ENCODE results near the gene DISP3.

DNA sequence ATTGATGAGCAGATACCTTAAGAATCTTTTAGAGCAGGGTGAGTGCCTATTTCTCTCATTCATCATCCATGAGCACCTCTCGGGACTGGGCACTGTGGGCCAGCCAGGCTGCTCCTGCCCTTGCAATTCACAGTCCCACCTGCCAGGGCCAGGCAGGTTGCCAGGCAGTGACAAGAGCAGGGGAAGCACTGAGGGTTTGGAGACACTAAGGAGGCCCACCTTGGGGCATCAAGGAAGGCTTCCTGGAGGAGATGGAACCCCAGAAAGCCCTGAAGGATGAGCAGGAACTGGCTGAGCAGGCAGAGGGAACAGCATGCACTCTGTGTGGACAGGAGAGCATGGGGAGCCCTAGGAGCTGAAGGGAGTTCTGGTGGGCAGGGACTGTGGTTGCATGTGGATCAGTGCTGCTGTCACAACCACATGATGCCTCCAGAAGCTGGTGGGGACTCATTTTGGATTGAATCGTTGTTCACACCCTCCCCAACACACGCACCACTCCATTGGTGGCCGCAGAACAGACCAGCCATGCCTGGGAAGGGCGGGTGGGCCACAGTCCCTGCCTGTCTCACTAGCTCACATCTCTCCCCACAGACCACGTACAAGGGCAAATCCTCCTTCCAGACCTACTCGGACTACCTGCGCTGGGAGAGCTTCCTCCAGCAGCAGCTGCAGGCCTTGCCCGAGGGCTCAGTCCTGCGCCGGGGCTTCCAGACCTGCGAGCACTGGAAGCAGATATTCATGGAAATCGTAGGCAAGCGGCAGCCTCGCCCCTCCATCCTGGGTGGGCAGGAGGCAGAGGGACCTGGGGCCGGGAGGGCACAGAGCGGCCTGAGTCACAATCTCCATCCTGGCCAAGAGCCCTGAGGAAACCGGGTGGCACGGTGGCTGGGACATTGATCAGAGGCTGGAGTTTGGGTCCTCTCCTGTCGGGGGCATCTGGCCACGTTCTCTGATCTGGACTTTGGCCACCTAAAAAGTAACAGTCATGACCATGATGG, 55.1 kb downstream of the DISP3 start:
- TF ChIP-seq CTCF (IDR thresholded peaks at IDR 0.05; ENCODE audit: low read depth, low read length, poor library complexity, severe bottlenecking) = no peak
- TF ChIP-seq EZH2phosphoT487 (IDR thresholded peaks at IDR 0.05; ENCODE audit: borderline replicate concordance, low read length) = no peak

Measured in DOHH2 (cell line).